NCI-H460 (cell line): ENCODE measurements around the gene MCIDAS. TPM values are rescaled to one million over a fixed set of nuclear protein-coding genes. Genes with fewer than 3 reads are reported as not detected.

ENCODE experiments used
- DNase-seq: peaks from one replicate; pipeline ENCODE4 v3.0.0-alpha.2; 2016; ENCODE audit warnings: low read depth; ENCODE audit errors: extremely low read depth
- polyA plus RNA-seq: library from polyadenylated mRNA; depleted of rRNA; stranded (reverse); fragments of >200 nt; gene quantifications from 2 replicates; pipeline ENCODE4 v1.2.3, GENCODE V29; 2014; cell fraction: nucleus; rRNA removed
- total RNA-seq: library from RNA; depleted of rRNA; stranded (reverse); fragments of >200 nt; shearing (Covaris generic); gene quantifications from 2 replicates; pipeline ENCODE4 v1.2.3, GENCODE V29; 2014; rRNA removed

The MCIDAS gene
- 3.1 and 3.6 TPM in 2 replicates for total RNA-seq
- polyA plus RNA-seq: 6.0 and 11.6 TPM in 2 replicates

GRCh38 chr5:55226934-55227663 lies at the start of gene MCIDAS:
Gene MCIDAS, minus strand, starts transcription at chr5:55227315. Its CDS starts 177 bp downstream, at chr5:55227138.
- DNase-seq: peak; percentile 74

GRCh38 chr5:55276771-55277170 lies 49.7 kb upstream of the MCIDAS start:
- DNase-seq: no peak

- no peak for DNase-seq
These were observed 31.2 kb upstream of the MCIDAS start for GRCh38 chr5:55258339-55258738.

- no peak for DNase-seq
These were observed 27.7 kb upstream of the MCIDAS start for GRCh38 chr5:55254802-55255201.

GRCh38 chr5:55250064-55250463 lies 22.9 kb upstream of the MCIDAS start:
- DNase-seq: no peak

GRCh38 chr5:55241746-55242145 lies 14.6 kb upstream of the MCIDAS start:
- no peak for DNase-seq

- no peak for DNase-seq
These were observed 9.7 kb upstream of the MCIDAS start for GRCh38 chr5:55236800-55237199.

GRCh38 chr5:55234121-55234700 lies 7.1 kb upstream of the MCIDAS start:
- DNase-seq: peak; percentile 7

GRCh38 chr5:55232985-55233928 lies 6.1 kb upstream of the MCIDAS start, which contains the start of gene CCNO:
Gene CCNO, minus strand, starts transcription at chr5:55233608. Its CDS starts 85 bp downstream, at chr5:55233523.
- DNase-seq: peak; percentile 87

GRCh38 chr5:55232271-55232984 lies 5.3 kb upstream of the MCIDAS start:
- DNase-seq: peak; percentile 23

- DNase-seq: no peak
These were observed 4.8 kb upstream of the MCIDAS start for GRCh38 chr5:55231919-55232270.

GRCh38 chr5:55231029-55231918 lies 4.2 kb upstream of the MCIDAS start:
- DNase-seq: no peak

- no peak for DNase-seq
These were observed 3.0 kb upstream of the MCIDAS start for GRCh38 chr5:55230086-55230629.

GRCh38 chr5:55227664-55228430 lies 732 bp upstream of the MCIDAS start:
- no peak for DNase-seq

- peak; percentile 79 for DNase-seq
These were observed 835 bp downstream of the MCIDAS start for GRCh38 chr5:55226027-55226933.

GRCh38 chr5:55225346-55225745 lies 1.8 kb downstream of the MCIDAS start:
- no peak for DNase-seq

GRCh38 chr5:55223812-55224240 lies 3.3 kb downstream of the MCIDAS start:
- no peak for DNase-seq
